GM12872 (cell line): ENCODE measurements around the gene NPHP4.

Experiments used
- CTCF ChIP-seq: IDR thresholded peaks from 3 replicates; pipeline ENCODE4 v1.5.1; 2011; ENCODE audit warnings: low read depth, mild to moderate bottlenecking, low read length, moderate library complexity; ENCODE audit not compliant: insufficient read depth

Gene NPHP4

GRCh38 chr1:5961601-5962000 lies 30.6 kb downstream of the NPHP4 start:
- no peak for TF ChIP-seq CTCF

GRCh38 chr1:5960336-5960735 lies 31.9 kb downstream of the NPHP4 start:
- no peak for TF ChIP-seq CTCF

- no peak for TF ChIP-seq CTCF
Observed at GRCh38 chr1:5959667-5960230, 32.5 kb downstream of the NPHP4 start.

- TF ChIP-seq CTCF: no peak
Observed at GRCh38 chr1:5959087-5959486, 33.1 kb downstream of the NPHP4 start.

- no peak for TF ChIP-seq CTCF
Observed at GRCh38 chr1:5956022-5956830, 36.0 kb downstream of the NPHP4 start.

GRCh38 chr1:5955479-5955977 lies 36.7 kb downstream of the NPHP4 start:
- TF ChIP-seq CTCF: no peak

- no peak for TF ChIP-seq CTCF
Observed at GRCh38 chr1:5954964-5955363, 37.3 kb downstream of the NPHP4 start.
